Neural cell (in vitro differentiated cells): Measurements from ENCODE around the gene USP6.

Experiments used
- CTCF ChIP-seq: fragments of 450-650 bp; IDR thresholded peaks from 2 replicates; pipeline ENCODE4 v1.5.1; 2014; ENCODE audit warnings: antibody characterized with exemption, mild to moderate bottlenecking, moderate library complexity; ENCODE audit not compliant: poor library complexity, severe bottlenecking
- EP300 ChIP-seq: fragments of 450-650 bp; conservative IDR thresholded peaks from 2 replicates; pipeline ENCODE4 v1.6.1; 2014; ENCODE audit warnings: antibody characterized with exemption, mild to moderate bottlenecking, moderate library complexity; ENCODE audit not compliant: poor library complexity, severe bottlenecking
- EZH2 ChIP-seq: fragments of 200-600, 300-800 bp; shearing (Covaris generic), sonication (generic); IDR thresholded peaks from 2 replicates; pipeline ENCODE4 v1.6.1; 2014; ENCODE audit warnings: antibody characterized with exemption, low read length, borderline replicate concordance, mild to moderate bottlenecking; ENCODE audit not compliant: insufficient read depth, poor library complexity, severe bottlenecking
- TF ChIP-seq, protein P1 (sequence below): IDR thresholded peaks from 2 replicates; pipeline ENCODE4 v1.6.1; 2012; ENCODE audit warnings: borderline replicate concordance

- TF ChIP-seq EZH2 (no peak), CTCF (no peak), EP300 (no peak)
- TF ChIP-seq, protein P1, sequence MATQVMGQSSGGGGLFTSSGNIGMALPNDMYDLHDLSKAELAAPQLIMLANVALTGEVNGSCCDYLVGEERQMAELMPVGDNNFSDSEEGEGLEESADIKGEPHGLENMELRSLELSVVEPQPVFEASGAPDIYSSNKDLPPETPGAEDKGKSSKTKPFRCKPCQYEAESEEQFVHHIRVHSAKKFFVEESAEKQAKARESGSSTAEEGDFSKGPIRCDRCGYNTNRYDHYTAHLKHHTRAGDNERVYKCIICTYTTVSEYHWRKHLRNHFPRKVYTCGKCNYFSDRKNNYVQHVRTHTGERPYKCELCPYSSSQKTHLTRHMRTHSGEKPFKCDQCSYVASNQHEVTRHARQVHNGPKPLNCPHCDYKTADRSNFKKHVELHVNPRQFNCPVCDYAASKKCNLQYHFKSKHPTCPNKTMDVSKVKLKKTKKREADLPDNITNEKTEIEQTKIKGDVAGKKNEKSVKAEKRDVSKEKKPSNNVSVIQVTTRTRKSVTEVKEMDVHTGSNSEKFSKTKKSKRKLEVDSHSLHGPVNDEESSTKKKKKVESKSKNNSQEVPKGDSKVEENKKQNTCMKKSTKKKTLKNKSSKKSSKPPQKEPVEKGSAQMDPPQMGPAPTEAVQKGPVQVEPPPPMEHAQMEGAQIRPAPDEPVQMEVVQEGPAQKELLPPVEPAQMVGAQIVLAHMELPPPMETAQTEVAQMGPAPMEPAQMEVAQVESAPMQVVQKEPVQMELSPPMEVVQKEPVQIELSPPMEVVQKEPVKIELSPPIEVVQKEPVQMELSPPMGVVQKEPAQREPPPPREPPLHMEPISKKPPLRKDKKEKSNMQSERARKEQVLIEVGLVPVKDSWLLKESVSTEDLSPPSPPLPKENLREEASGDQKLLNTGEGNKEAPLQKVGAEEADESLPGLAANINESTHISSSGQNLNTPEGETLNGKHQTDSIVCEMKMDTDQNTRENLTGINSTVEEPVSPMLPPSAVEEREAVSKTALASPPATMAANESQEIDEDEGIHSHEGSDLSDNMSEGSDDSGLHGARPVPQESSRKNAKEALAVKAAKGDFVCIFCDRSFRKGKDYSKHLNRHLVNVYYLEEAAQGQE = no peak
These were observed 5.0 kb upstream of the USP6 start for GRCh38 chr17:5110816-5111215.
